Smooth muscle cell (in vitro differentiated cells): ENCODE results near the gene WDFY2. TPM values are rescaled to one million over a fixed set of nuclear protein-coding genes. Genes with fewer than 3 reads are reported as not detected.

Experiments
- DNase-seq: peaks from one replicate; lab custom pipeline; 2025; ENCODE audit not compliant: unreplicated experiment; lab: John Stamatoyannopoulos, UW
- H2AFZ ChIP-seq: fragments of 200-600 bp; sonication (generic); 2 replicates; pipeline ENCODE4 v1.6.0; 2016; ENCODE audit warnings: antibody characterized with exemption, low read depth, mild to moderate bottlenecking
- H3F3A ChIP-seq: fragments of 200-600 bp; sonication (generic); 2 replicates; pipeline ENCODE4 v1.6.0; 2017; ENCODE audit warnings: antibody characterized with exemption, low read depth
- H3K27ac ChIP-seq: fragments of 200-600 bp; sonication (generic); 2 replicates; pipeline ENCODE4 v1.5.1; 2016; ENCODE audit warnings: low read depth, mild to moderate bottlenecking
- H3K27me3 ChIP-seq: fragments of 200-600 bp; sonication (generic); 2 replicates; pipeline ENCODE4 v1.6.1; 2016; ENCODE audit warnings: low read depth, mild to moderate bottlenecking
- H3K36me3 ChIP-seq: fragments of 200-600 bp; sonication (generic); 2 replicates; pipeline ENCODE4 v1.5.1; 2016; ENCODE audit warnings: low read depth
- H3K4me1 ChIP-seq: fragments of 200-600 bp; sonication (generic); 2 replicates; pipeline ENCODE4 v1.5.1; 2016; ENCODE audit warnings: low read depth
- H3K4me2 ChIP-seq: fragments of 200-600 bp; sonication (generic); 2 replicates; pipeline ENCODE4 v1.6.0; 2016; ENCODE audit warnings: mild to moderate bottlenecking
- H3K4me3 ChIP-seq: fragments of 200-600 bp; sonication (generic); 2 replicates; pipeline ENCODE4 v1.5.1; 2016; ENCODE audit warnings: mild to moderate bottlenecking
- H3K79me2 ChIP-seq: fragments of 200-600 bp; sonication (generic); 2 replicates; pipeline ENCODE4 v1.6.0; 2016; ENCODE audit warnings: low read depth, mild to moderate bottlenecking
- H3K9ac ChIP-seq: fragments of 200-600 bp; sonication (generic); 2 replicates; pipeline ENCODE4 v1.6.0; 2016; ENCODE audit warnings: low read depth
- H3K9me3 ChIP-seq: fragments of 200-600 bp; sonication (generic); replicated peaks from 2 replicates; pipeline ENCODE4 v1.5.1; 2016; ENCODE audit warnings: low read depth
- H4K20me1 ChIP-seq: fragments of 200-600 bp; sonication (generic); 2 replicates; pipeline ENCODE4 v1.6.0; 2016; ENCODE audit warnings: low read depth
- WGBS: methylation state at CpG from one replicate; pipeline ENCODE4 v1.1.7; 2016; ENCODE audit warnings: low lambda C conversion rate; 5-methylcytosine and 5-hydroxymethylcytosine counted together
- polyA plus RNA-seq: library from polyadenylated mRNA; unstranded; fragments of >200 nt; fragmentation: Nextera tagmentation; extraction: Ambion mirVana; gene quantifications from 2 replicates; pipeline ENCODE4 v1.2.1, GENCODE V29; 2016
- total RNA-seq: library from RNA; depleted of rRNA; stranded (reverse); fragments of >200 nt; gene quantifications from 2 replicates; pipeline ENCODE4 v1.2.3, GENCODE V29; 2014
- TF ChIP-seq, protein P1 (sequence below): fragments of 200-600 bp; sonication (generic); IDR thresholded peaks from 2 replicates; pipeline ENCODE4 v1.5.1; 2017; ENCODE audit warnings: borderline replicate concordance, mild to moderate bottlenecking, antibody characterized with exemption; ENCODE audit not compliant: insufficient read depth, poor library complexity, severe bottlenecking

WDFY2 gene
- total and polyA plus RNA-seq, 2 experiments from 2014 or later = 6.6 to 13.7 TPM

DNA sequence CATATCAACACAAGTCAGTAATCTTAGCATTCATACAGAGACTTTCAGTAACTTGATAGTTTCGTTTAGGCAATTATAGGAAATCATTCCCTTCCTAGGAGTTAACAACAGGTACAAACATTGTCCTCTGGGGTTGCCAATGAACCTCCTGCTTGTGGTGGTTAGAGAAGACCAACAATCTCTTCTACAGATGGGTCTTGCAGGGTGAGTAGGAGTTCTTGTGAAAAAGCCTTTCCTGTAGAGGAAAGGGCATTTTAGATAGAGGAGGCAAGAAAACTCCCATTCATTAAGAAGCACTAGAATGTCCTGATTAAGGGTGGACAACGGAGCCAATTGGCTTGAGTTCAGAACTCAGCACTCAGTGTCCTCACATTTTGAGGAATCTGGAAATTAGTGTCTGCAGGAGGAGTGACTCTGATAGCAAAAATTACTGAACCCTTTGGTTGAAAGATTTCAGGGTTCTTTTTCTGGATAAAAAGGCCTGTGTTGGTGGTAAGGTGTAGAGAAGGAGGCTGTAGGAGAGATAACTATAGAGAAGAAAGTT, 4.2 kb downstream of the WDFY2 start:
- H3K27ac ChIP-seq = no peak overlapping the region
- no peak overlapping the region for H3K4me2 ChIP-seq
- no peak overlapping the region for H2AFZ ChIP-seq
- H4K20me1 ChIP-seq = peaks cover 3% of the 10 kb centered on the region
- no peak overlapping the region for H3K9ac ChIP-seq
- H3K36me3 ChIP-seq = no peaks in the 10 kb centered on the region
- peaks cover 56% of the 10 kb centered on the region for H3K4me1 ChIP-seq
- TF ChIP-seq, protein P1, sequence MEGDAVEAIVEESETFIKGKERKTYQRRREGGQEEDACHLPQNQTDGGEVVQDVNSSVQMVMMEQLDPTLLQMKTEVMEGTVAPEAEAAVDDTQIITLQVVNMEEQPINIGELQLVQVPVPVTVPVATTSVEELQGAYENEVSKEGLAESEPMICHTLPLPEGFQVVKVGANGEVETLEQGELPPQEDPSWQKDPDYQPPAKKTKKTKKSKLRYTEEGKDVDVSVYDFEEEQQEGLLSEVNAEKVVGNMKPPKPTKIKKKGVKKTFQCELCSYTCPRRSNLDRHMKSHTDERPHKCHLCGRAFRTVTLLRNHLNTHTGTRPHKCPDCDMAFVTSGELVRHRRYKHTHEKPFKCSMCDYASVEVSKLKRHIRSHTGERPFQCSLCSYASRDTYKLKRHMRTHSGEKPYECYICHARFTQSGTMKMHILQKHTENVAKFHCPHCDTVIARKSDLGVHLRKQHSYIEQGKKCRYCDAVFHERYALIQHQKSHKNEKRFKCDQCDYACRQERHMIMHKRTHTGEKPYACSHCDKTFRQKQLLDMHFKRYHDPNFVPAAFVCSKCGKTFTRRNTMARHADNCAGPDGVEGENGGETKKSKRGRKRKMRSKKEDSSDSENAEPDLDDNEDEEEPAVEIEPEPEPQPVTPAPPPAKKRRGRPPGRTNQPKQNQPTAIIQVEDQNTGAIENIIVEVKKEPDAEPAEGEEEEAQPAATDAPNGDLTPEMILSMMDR = no peak
- H3K27me3 ChIP-seq = no peaks in the 10 kb centered on the region
- H3K9me3 ChIP-seq = no peaks in the 10 kb centered on the region
- H3K79me2 ChIP-seq = peaks cover 62% of the 10 kb centered on the region
- 71% methylated on average over 2 of the region's 2 CpGs for WGBS
- no peak overlapping the region for H3K4me3 ChIP-seq
- no peak for DNase-seq
- H3F3A ChIP-seq = peaks cover 9% of the 10 kb centered on the region

DNA sequence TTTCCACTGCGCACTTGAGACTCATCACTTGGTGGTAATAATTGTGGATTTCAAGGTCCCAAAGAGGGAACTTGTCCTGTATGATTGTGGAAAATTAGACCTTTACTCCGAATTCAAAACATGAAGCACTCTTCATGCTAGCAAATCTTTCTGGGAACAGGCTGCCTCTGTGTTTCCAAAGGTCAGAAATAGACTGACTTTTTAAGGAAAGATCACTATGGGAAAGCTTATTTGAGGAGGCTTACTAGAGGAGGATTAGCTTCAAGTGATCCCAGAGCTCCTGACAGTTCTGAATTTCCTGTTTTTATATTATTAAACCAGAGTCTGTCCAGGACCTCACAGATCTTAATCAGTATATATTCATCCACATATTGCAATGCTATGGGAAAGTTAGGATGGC, 5.5 kb downstream of the WDFY2 start:
- WGBS = 82% methylated on average over 2 of the region's 2 CpGs
- DNase-seq = no peak
- peaks cover 9% of the 10 kb centered on the region for H3F3A ChIP-seq
- H3K4me1 ChIP-seq = peaks cover 56% of the 10 kb centered on the region
- H3K9ac ChIP-seq = peak overlapping the region; percentile 49
- H3K4me3 ChIP-seq = no peak overlapping the region
- no peaks in the 10 kb centered on the region for H3K9me3 ChIP-seq
- no peak overlapping the region for H2AFZ ChIP-seq
- H4K20me1 ChIP-seq = peaks cover 13% of the 10 kb centered on the region
- H3K4me2 ChIP-seq = peak overlapping the region; percentile 58
- H3K27me3 ChIP-seq = no peaks in the 10 kb centered on the region
- peaks cover 75% of the 10 kb centered on the region for H3K79me2 ChIP-seq
- H3K36me3 ChIP-seq = no peaks in the 10 kb centered on the region
- peak overlapping the region; percentile 85 for H3K27ac ChIP-seq
- TF ChIP-seq, protein P1 = no peak

DNA sequence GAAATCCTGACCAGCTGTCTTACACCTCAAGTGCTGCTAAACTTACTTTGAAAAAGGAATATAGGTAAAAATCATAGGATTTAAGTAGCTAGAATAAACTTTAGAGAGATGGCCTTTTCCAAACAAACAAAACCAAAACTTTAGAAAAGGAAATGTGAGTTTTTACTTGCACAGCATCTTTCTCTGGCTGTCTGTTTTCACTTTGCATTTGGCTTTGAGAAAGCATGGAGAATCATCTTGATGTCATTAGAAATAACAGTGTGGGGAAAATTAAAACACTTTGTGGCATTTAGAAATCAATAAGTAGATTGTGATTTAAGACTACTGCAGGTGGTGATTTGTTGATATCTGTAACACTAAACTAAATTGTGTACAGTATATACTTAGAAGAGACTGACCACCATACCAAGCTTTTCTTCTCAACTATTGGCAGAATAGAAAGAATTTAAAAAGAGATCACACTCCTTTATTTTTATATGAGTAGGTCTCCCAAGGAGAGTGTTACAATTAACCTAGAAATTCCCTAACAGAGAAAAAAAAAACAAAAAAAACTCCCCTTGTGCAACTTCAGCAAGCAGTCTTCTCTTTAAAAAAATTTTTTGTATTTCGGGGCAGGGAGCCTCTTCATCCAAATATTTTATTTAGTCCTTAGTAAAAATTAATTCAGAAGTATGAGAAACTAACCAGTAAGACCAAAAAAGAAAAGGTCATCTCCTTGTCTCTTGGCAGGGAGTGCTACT, 6.1 kb downstream of the WDFY2 start:
- H3K4me3 ChIP-seq = no peak overlapping the region
- no peaks in the 10 kb centered on the region for H3K36me3 ChIP-seq
- DNase-seq = no peak
- peaks cover 56% of the 10 kb centered on the region for H3K4me1 ChIP-seq
- H3F3A ChIP-seq = peaks cover 9% of the 10 kb centered on the region
- H3K9me3 ChIP-seq = no peaks in the 10 kb centered on the region
- peaks cover 81% of the 10 kb centered on the region for H3K79me2 ChIP-seq
- H4K20me1 ChIP-seq = peaks cover 16% of the 10 kb centered on the region
- peak overlapping the region; percentile 49 for H3K9ac ChIP-seq
- peak overlapping the region; percentile 58 for H3K4me2 ChIP-seq
- TF ChIP-seq, protein P1 = no peak
- H2AFZ ChIP-seq = no peak overlapping the region
- WGBS = 75% methylated on average over 1 of the region's 1 CpG
- no peaks in the 10 kb centered on the region for H3K27me3 ChIP-seq
- H3K27ac ChIP-seq = peak overlapping the region; percentile 85
